SH-SY5Y (cell line): ENCODE data around the gene GSTA5.

Experiments
- GATA2 ChIP-seq: IDR thresholded peaks from 2 replicates; pipeline ENCODE4 v1.6.1; 2011; ENCODE audit warnings: mild to moderate bottlenecking, low read depth, low read length
- GATA3 ChIP-seq: IDR thresholded peaks from 2 replicates; pipeline ENCODE4 v1.6.1; 2011; ENCODE audit warnings: low read depth, mild to moderate bottlenecking, low read length, moderate library complexity

- TF ChIP-seq GATA2 (no peak), GATA3 (no peak)
These were observed 47.4 kb upstream of the GSTA5 start for GRCh38 chr6:52887910-52888524.
